ENCODE data around the gene LSM4. TPM values are rescaled to one million over a fixed set of nuclear protein-coding genes. Genes with fewer than 3 reads are reported as not detected.

LSM4 gene
- total RNA-seq, 1 donor from 2014 or later, result 73.0 TPM

DNA sequence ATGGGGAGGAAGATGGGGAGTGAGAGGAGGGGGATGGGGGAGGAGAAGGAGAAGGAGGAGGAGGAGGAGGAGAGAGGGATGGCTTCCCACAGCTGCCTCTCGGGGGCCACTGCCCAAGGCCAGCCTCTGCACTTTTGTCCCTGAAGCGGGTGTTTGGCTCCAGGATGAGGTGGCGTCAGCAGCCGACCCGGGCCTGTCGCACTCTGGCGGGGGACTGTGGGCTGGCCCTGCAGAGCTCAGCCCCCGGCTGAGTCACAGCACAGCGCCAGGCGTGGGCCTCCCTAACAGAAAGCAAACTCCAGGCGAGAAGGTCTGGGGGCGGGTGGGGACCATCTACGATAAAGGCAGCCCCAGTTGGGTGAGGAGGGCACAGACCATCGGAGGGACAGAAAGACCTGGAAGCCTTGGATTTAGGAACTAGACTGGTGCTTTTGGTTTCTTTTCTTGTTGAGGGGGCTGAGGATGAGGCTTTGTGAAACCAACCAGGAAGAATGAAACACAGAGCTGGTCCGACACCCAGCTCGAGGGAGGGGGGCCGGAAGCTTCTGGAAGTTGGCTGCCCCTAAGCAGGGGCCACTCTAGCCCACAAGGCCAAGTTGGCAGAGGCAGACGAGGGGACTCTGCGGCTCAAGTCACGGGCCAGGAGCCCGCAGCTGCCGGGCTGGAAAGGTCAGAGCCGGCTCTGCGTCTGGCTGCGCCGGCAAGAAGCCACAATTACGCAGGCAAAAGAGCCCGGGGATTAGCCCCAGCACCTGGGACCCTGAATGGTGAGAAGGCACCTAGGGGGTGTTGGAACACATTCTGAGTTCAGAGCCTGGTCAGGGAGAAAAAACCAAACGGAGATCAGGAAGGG is 18.2 kb downstream of the LSM4 start:
- H3K4me1 Mint-ChIP-seq (ENCODE audit: low read depth), result peaks cover 54% of the 10 kb centered on the region
- no peaks in the 10 kb centered on the region for H3K36me3 Mint-ChIP-seq (ENCODE audit: low read depth)
- peak overlapping the region; percentile 71 for H3K4me3 Mint-ChIP-seq (ENCODE audit: unreplicated experiment)
- H3K27me3 Mint-ChIP-seq (ENCODE audit: low read depth), result no peaks in the 10 kb centered on the region
- TF ChIP-seq, protein P1, sequence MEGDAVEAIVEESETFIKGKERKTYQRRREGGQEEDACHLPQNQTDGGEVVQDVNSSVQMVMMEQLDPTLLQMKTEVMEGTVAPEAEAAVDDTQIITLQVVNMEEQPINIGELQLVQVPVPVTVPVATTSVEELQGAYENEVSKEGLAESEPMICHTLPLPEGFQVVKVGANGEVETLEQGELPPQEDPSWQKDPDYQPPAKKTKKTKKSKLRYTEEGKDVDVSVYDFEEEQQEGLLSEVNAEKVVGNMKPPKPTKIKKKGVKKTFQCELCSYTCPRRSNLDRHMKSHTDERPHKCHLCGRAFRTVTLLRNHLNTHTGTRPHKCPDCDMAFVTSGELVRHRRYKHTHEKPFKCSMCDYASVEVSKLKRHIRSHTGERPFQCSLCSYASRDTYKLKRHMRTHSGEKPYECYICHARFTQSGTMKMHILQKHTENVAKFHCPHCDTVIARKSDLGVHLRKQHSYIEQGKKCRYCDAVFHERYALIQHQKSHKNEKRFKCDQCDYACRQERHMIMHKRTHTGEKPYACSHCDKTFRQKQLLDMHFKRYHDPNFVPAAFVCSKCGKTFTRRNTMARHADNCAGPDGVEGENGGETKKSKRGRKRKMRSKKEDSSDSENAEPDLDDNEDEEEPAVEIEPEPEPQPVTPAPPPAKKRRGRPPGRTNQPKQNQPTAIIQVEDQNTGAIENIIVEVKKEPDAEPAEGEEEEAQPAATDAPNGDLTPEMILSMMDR (IDR thresholded peaks at IDR 0.05), result peak; percentile 29
- H3K9me3 Mint-ChIP-seq (ENCODE audit: low read depth), result no peaks in the 10 kb centered on the region
- H3K27ac Mint-ChIP-seq (ENCODE audit: unreplicated experiment), result peak overlapping the region; percentile 98
- DNase-seq (ENCODE audit: low spot score), result no peak

DNA sequence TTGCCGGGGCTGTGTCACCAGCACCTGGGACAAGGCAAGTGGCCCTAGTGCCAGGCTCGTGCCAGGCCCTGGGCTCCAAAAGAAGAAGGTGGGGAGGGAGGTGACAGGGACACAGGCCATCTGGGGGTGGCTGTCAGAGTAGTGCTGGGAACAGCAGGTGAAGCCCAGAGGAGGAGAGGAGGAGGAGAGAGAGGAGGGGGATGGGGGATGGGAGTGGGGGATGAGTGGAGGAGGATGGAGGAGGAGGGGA is 18.7 kb downstream of the LSM4 start:
- H3K4me3 Mint-ChIP-seq (ENCODE audit: unreplicated experiment), result peak overlapping the region; percentile 58
- H3K27ac Mint-ChIP-seq (ENCODE audit: unreplicated experiment), result peak overlapping the region; percentile 98
- no peaks in the 10 kb centered on the region for H3K27me3 Mint-ChIP-seq (ENCODE audit: low read depth)
- peaks cover 57% of the 10 kb centered on the region for H3K4me1 Mint-ChIP-seq (ENCODE audit: low read depth)
- TF ChIP-seq, protein P1 (IDR thresholded peaks at IDR 0.05), result no peak
- DNase-seq (ENCODE audit: low spot score), result no peak
- no peaks in the 10 kb centered on the region for H3K36me3 Mint-ChIP-seq (ENCODE audit: low read depth)
- no peaks in the 10 kb centered on the region for H3K9me3 Mint-ChIP-seq (ENCODE audit: low read depth)

DNA sequence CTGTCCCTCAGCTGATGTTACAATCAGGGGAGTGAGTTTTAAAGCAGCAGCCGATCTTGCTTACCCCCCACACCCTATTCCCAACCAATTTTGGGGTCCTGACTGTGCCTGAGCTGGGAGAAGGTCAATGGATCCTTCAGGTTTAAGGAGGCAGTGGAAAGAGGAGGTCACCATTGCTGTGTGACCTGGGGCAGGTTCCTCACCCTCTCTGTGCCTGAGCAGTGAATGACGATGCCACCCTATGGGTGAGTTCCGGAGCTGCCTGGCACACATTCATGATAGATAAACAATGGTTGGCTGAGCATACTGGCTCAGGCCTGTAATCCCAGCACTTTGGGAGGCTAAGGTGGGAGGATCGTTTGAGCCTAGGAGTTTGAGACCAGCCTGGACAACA is 21.2 kb downstream of the LSM4 start:
- Mint-ChIP-seq H3K27ac (ENCODE audit: unreplicated experiment) (no peak overlapping the region), H3K27me3 (ENCODE audit: low read depth) (no peaks in the 10 kb centered on the region), H3K4me1 (ENCODE audit: low read depth) (peaks cover 58% of the 10 kb centered on the region), H3K4me3 (ENCODE audit: unreplicated experiment) (no peak overlapping the region), H3K36me3 (ENCODE audit: low read depth) (no peaks in the 10 kb centered on the region), H3K9me3 (ENCODE audit: low read depth) (no peaks in the 10 kb centered on the region)
- TF ChIP-seq, protein P1 (IDR thresholded peaks at IDR 0.05), result no peak
- DNase-seq (ENCODE audit: low spot score), result no peak

DNA sequence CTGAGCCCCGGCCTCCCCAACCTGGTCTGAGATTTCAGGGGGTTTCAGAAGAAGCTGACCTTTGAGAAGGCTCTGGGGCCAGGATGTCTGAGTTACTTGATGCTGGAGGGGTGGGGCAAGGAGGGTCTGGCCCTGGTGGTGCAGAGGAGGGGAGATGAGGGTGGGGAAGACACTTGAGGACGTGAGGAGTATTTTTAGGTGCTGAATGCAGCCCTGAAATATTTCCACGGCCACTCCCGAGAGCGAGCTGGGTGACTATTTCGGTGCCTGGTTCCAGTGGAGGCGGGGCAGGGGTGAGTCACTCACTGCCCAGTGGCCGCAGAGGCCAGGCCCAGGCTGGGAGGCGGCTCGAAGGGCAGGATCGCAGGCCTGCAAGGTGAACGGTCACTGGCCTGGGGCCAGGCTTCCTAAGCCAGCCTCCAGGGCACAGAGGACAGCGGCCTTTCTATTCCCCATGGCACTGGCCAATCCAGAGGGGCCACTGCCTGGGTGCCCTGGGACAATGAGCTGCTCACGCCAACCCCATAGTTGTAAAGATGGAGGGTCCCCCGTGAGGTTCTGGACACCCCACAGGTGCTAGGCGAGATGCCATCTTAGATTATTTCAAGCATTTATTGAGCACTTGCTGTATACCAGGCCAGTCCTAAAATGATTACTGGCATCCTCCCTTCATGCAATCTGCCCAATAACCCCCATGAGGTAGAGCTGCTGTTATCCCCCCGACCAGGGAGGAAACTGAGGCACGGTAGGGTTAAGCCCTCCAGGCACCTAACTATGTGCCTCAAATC is 21.8 kb downstream of the LSM4 start:
- peak overlapping the region; percentile 70 for H3K27ac Mint-ChIP-seq (ENCODE audit: unreplicated experiment)
- H3K4me1 Mint-ChIP-seq (ENCODE audit: low read depth), result peaks cover 53% of the 10 kb centered on the region
- H3K27me3 Mint-ChIP-seq (ENCODE audit: low read depth), result no peaks in the 10 kb centered on the region
- TF ChIP-seq, protein P1 (IDR thresholded peaks at IDR 0.05), result no peak
- no peaks in the 10 kb centered on the region for H3K9me3 Mint-ChIP-seq (ENCODE audit: low read depth)
- no peaks in the 10 kb centered on the region for H3K36me3 Mint-ChIP-seq (ENCODE audit: low read depth)
- no peak overlapping the region for H3K4me3 Mint-ChIP-seq (ENCODE audit: unreplicated experiment)
- no peak for DNase-seq (ENCODE audit: low spot score)

DNA sequence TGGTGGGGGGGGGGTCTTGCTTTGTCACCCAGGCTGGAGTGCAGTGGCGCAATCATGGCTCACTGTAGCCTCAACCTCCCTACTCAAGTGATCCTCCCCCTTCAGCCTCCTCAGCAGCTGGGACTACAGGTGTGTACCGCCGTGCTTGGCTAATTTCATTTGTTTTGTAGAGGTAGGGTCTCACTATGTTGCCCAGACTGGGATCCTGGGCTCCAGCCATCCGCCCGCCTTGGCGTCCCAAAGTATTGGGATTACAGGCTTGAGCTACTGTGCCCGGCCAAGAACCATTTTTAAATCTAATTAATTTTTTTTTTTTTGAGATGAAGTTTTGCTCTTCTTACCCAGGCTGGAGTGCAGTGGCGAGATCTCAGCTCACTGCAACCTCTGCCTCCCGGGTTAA is 23.2 kb downstream of the LSM4 start:
- DNase-seq (ENCODE audit: low spot score), result no peak
- no peak overlapping the region for H3K4me3 Mint-ChIP-seq (ENCODE audit: unreplicated experiment)
- no peaks in the 10 kb centered on the region for H3K27me3 Mint-ChIP-seq (ENCODE audit: low read depth)
- H3K36me3 Mint-ChIP-seq (ENCODE audit: low read depth), result no peaks in the 10 kb centered on the region
- peaks cover 41% of the 10 kb centered on the region for H3K4me1 Mint-ChIP-seq (ENCODE audit: low read depth)
- TF ChIP-seq, protein P1 (IDR thresholded peaks at IDR 0.05), result no peak
- no peak overlapping the region for H3K27ac Mint-ChIP-seq (ENCODE audit: unreplicated experiment)
- no peaks in the 10 kb centered on the region for H3K9me3 Mint-ChIP-seq (ENCODE audit: low read depth)
